Stimulated activated naive CD8-positive, alpha-beta T cell treated with anti-CD3 and anti-CD28 coated beads, Interleukin-15, amount 100 ng/mL, for 72 hours (primary cell): ENCODE data around the gene ELAVL1.
"Not testable (repeated sequence)": the region's sequence is repeated elsewhere in the genome, so short reads cannot be mapped to it uniquely, and the experiment has no call there.

Experiments used
- ATAC-seq: fragments of 150-1000 bp; cut with Tn5 transposase; 2 replicates; pipeline ENCODE4 v1.10.0; 2021; ENCODE audit warnings: mild to moderate bottlenecking, moderate library complexity
- DNase-seq, 2 donors: peaks; one replicate each; pipeline ENCODE4 v3.0.0; 2021 to 2022
- H3K27ac Mint-ChIP-seq, 2 donors: one replicate each; pipeline ENCODE4 v1.8.0; 2022; ENCODE audit warnings: mild to moderate bottlenecking in 2 of 2, mixed read lengths in 2 of 2, moderate library complexity in 2 of 2
- H3K27me3 Mint-ChIP-seq: one replicate; pipeline ENCODE4 v1.8.0; 2022; ENCODE audit warnings: mixed read lengths
- H3K4me1 Mint-ChIP-seq: one replicate; pipeline ENCODE4 v1.8.0; 2022; ENCODE audit warnings: mild to moderate bottlenecking, mixed read lengths
- H3K4me3 Mint-ChIP-seq, 2 donors: one replicate each; pipeline ENCODE4 v1.8.0; 2022; ENCODE audit warnings: mild to moderate bottlenecking in 2 of 2, mixed read lengths in 2 of 2, moderate library complexity in 1 of 2
- H3K9me3 Mint-ChIP-seq, 2 donors: one replicate each; pipeline ENCODE4 v1.8.0; 2022; ENCODE audit warnings: mixed read lengths in 2 of 2

The ELAVL1 gene

DNA sequence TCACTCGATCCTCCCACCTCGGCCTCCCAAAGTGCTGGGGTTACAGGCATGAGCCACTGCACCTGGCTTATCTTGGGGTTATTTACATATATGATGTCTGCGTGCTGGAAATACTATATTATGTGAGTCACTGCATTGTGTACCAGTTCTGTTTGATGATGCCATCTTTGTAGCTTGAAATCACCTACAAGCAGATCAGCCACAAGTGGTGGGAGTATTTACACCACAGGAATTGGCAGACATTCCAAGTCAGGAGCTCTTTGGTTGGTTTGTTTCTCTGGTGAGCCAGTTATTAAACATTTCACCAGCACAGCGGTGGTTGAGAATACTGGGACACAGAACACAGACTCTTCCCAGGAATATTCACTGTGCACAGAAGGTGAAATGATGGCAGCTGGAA is 57.5 kb downstream of the ELAVL1 start:
- H3K9me3 Mint-ChIP-seq, result no peaks in the 10 kb centered on the region
- ATAC-seq (no peak), DNase-seq (no peak)
- H3K4me3 Mint-ChIP-seq, result no peak overlapping the region
- no peak overlapping the region for H3K27ac Mint-ChIP-seq
- H3K4me1 Mint-ChIP-seq, result peaks cover 24% of the 10 kb centered on the region
- no peaks in the 10 kb centered on the region for H3K27me3 Mint-ChIP-seq

DNA sequence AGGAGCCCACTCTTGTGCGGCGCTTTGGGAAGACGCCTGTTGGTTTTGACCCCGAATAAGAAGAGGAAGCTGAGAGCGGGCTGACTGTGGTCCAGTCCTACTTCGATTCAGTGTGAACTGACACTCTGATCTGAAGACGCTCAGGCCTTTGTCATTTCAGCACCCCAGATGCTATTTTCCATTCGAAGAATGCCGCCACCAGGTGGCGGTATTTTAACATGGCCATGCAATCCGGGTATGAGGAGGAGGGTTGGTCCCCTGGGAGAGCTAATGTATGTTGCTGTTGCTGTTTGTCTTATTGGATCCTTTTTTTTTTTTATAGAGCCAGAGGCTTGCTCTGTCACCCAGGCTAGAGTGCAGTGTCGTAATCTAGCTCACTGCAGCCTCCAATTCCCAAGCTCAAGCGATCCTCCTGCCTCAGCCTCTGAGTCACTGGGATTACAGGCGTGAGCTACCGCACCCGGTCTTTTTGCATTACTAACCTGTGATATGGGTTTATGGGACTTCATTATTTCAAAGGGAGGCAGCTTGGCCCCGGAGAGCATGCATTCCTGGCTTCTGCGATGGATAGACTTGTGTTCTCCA is 61.2 kb downstream of the ELAVL1 start:
- DNase-seq (peak; percentile 83 to 88), ATAC-seq (peak; percentile 70)
- Mint-ChIP-seq H3K27ac (peak overlapping the region; percentile 98 to 99), H3K27me3 (no peaks in the 10 kb centered on the region), H3K9me3 (no peaks in the 10 kb centered on the region), H3K4me3 (peak overlapping the region; percentile 93 to 96), H3K4me1 (peaks cover 50% of the 10 kb centered on the region)

DNA sequence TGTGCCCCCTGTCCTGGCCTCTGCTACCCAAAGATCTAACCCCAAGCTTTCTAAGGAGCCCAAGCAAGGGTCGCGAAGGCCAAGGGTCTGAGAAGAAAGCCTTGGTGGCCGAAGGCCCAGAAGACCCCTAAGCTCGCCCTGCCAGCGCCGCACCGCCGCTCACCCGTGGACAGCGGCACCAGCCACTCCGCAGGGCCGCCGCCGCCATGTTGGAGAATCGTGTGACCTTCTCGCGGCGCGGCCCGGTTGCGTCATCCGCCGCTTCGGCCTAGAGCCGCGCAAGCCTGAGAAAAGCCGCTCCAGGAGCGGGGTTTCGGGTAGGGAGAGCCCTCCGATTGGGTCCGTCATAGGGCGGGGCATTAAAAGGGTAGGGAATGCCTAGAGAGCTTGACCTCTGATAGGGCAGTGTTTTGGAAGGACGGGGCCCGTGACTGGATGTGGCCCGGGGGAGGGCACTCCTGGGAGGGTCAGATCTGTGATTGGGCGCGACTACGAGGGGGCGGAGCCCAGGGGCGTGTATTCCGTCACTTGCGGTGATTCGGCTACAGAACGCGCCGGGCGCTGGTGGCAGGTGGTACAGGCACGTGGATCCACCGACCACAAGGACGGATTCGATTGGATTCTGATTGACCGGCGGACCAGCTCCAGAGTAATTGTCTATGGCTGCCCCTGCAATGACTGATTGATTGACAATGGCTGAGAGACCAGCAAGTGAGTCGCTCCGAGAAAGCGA is 61.8 kb downstream of the ELAVL1 start, which contains the start of gene TIMM44:
Gene TIMM44, minus strand, starts transcription at position 223 of the 733 bp plus-strand sequence. Its CDS starts 15 bp downstream, at position 208.
- ATAC-seq, result peak; percentile 99
- Mint-ChIP-seq H3K27ac (peak within 1 kb of the TSS; percentile 98 to 99), H3K9me3 (no peaks in the 10 kb centered on the region), H3K4me3 (peak within 1 kb of the TSS; percentile 93 to 96), H3K4me1 (peaks cover 54% of the 10 kb centered on the region), H3K27me3 (no peaks in the 10 kb centered on the region)
- DNase-seq, result peak; percentile 99

DNA sequence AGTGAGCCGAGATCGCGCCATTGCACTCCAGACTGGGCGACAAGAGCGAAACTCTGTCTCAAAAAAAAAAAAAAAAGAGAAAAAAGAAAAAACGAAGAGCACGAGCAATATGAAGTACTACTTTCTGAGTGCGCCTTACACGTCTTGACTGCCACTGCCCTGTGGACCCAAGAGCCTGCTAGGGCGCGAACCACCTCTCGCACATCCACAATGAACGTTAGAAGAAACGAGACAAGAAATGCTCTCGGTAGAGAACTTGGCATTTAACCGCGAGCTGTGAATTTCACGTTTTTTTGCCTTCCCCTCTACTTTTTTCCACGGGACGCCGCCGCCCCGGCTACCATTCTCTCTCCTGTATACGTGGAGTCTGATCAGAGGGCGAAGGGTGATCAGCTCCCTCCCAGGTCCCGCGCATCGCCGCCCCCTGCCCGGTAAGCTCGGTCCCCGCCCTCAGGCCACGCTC is 62.4 kb downstream of the ELAVL1 start:
- Mint-ChIP-seq H3K4me3 (peak overlapping the region; percentile 93 to 96), H3K4me1 (peaks cover 54% of the 10 kb centered on the region), H3K9me3 (no peaks in the 10 kb centered on the region), H3K27me3 (no peaks in the 10 kb centered on the region), H3K27ac (peak overlapping the region; percentile 98 to 99)
- ATAC-seq (peak; percentile 15), DNase-seq (no peak)

DNA sequence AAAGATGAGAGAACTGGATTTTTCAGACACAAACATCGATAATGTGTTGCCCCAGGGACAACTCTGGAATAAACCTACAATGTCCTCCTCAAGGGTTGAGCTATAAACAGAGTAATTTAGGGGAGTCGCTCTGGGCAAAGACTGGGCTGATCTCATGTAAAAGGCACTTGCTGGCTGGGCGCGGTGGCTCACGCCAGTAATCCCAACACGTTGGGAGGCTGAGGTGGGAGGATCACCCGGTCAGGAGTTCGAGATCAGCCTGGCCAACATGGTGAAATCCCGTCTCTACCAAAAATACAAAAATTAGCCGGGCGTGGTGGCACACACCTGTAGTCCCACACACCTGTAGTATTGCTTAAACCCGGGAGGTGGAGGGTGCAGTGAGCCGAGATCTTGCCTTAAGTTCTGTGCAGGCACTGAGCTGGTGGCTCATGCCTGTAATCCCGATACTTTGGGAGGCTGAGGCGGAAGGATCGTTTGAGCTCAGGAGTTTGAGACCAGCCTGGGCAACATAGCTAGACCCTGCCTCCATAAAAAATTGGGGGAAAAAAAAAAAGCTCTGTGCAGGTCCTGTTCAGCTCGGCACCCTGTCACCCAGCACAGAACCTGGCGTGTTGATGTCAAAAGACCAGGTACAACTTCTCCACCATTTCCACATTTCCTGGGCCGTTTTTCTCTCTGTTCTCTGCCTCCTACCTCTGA is 63.4 kb downstream of the ELAVL1 start:
- ATAC-seq (no peak), DNase-seq (no peak)
- no peaks in the 10 kb centered on the region for H3K27me3 Mint-ChIP-seq
- H3K4me1 Mint-ChIP-seq, result peaks cover 54% of the 10 kb centered on the region
- peak overlapping the region; percentile 93 to 96 for H3K4me3 Mint-ChIP-seq
- H3K9me3 Mint-ChIP-seq, result no peaks in the 10 kb centered on the region
- peak overlapping the region in 1 of 2 donors; percentile 99 for H3K27ac Mint-ChIP-seq

DNA sequence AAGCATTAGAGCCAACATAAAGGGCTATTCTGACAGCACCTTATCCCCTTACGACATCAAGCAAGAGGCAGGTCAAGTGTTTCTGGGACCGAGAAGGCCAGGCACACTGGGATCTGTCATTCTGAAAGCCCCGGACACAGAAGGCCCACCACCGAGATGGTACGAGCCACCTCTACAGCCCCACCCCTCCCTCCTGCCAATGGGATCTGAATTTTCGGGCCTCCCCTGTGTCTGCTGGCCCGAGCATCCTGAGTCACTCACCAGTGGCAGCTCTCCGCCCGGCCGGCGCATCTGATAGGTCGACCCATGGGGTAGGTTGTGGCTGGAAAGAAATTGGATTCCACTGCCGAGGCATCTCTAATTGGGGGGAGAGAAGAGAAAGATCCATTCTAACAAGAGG is 64.6 kb downstream of the ELAVL1 start:
- no peaks in the 10 kb centered on the region for H3K9me3 Mint-ChIP-seq
- H3K4me1 Mint-ChIP-seq, result peaks cover 54% of the 10 kb centered on the region
- ATAC-seq (no peak), DNase-seq (no peak)
- no peak overlapping the region for H3K27ac Mint-ChIP-seq
- peak overlapping the region in 1 of 2 donors; percentile 31 for H3K4me3 Mint-ChIP-seq
- no peaks in the 10 kb centered on the region for H3K27me3 Mint-ChIP-seq

DNA sequence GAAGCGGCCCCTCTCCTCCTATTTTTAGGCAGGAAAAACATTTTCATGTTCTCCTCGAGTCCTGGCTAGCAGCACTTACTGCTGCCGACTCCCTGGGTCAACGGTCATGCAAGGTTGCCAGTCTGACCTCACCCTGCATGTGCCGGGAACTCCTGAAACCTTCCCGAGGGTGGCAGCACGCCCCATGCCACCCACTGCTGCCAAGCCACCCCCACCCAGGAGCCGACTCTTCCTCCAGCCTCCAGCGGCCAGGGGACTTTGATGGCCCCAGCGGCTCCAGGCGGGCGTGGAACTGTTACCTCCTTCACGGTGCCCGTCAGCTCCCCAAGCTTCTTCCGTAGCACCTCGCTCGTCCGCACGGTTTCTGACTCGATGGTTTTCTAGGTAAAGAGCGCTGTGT is 70.7 kb downstream of the ELAVL1 start:
- Mint-ChIP-seq H3K27me3 (no peaks in the 10 kb centered on the region), H3K27ac (peak overlapping the region in 1 of 2 donors; percentile 61), H3K4me3 (no peak overlapping the region), H3K4me1 (peaks cover 16% of the 10 kb centered on the region), H3K9me3 (no peaks in the 10 kb centered on the region)
- DNase-seq (no peak), ATAC-seq (no peak)

DNA sequence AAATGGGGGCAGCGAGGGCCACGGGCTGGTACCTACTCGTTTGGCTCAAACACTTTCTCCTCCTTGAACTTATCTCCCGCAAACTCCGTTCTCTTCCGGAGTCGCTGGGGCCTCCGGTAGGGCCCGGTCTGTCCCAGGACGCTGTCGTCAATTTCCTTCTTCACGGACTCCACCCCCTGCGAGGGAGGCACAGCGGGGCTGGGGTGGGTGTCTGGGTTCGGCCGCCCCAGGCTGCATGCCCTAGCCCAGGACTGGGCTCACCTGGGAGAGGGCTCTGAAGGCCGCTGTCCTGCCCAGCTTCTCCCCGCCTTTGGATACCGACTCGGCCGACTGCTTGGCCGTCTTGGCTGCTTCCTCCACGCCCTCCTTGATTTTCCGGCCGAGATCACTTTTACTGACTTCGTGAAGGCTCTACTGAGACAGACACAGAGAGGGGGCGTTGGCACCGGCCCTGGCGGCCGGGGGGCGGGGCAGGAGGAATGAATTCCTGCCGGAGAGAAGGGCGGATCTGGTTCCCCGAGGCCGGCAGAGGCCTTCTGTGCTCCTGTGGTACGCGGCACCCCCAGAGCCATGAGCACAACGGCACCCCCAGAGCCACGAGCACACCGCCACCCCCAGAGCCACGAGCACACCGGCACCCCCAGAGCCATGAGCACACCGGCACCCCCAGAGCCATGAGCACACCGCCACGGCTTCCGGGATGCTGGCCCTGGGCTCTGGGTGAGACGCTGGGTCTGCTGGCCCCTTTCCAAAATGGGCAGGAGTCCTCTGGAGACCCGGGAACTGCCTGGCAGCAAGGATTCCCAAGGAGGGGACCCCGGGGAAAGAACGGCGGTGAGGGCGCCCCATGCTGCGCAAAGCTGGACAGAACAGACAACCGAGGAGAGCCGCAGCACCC is 71.4 kb downstream of the ELAVL1 start:
- H3K4me3 Mint-ChIP-seq, result no peak overlapping the region
- no peaks in the 10 kb centered on the region for H3K9me3 Mint-ChIP-seq
- H3K4me1 Mint-ChIP-seq, result peaks cover 23% of the 10 kb centered on the region
- no peaks in the 10 kb centered on the region for H3K27me3 Mint-ChIP-seq
- no peak for ATAC-seq
- peak overlapping the region in 1 of 2 donors; percentile 83 for H3K27ac Mint-ChIP-seq
- DNase-seq, result no peak

DNA sequence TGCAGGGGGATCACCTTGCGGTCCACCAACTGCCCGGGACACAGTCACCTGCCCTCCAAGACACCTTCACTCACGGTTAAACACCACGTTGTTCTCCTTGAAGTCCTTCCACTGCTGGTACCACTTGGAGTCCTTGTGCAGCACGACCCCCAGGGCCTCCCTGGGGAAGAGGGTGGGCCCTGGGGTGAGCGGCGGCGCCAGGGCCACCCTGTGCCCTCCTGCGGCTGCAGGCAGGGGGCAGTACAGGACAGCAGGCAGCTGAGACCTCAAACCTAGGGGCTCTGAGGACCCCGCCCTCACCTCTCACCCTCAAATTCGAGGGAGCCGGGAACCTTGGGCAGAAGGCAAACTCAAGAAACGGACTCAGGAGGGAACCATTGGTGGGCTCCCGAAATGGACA is 72.0 kb downstream of the ELAVL1 start:
- Mint-ChIP-seq H3K27me3 (no peaks in the 10 kb centered on the region), H3K9me3 (no peaks in the 10 kb centered on the region), H3K4me1 (peaks cover 26% of the 10 kb centered on the region), H3K4me3 (no peak overlapping the region), H3K27ac (no peak overlapping the region)
- ATAC-seq, result no peak
- DNase-seq, result no peak

- peaks cover 31% of the 10 kb centered on the region for H3K4me1 Mint-ChIP-seq
- H3K27me3 Mint-ChIP-seq, result no peaks in the 10 kb centered on the region
- DNase-seq (no peak), ATAC-seq (no peak)
- H3K27ac Mint-ChIP-seq, result no peak overlapping the region
- no peak overlapping the region for H3K4me3 Mint-ChIP-seq
- H3K9me3 Mint-ChIP-seq, result no peaks in the 10 kb centered on the region
Measured at GRCh38 chr19:7932930-7933300, 72.5 kb downstream of the ELAVL1 start.

GRCh38 chr19:7932276-7932929 is 73.0 kb downstream of the ELAVL1 start:
- Mint-ChIP-seq H3K27me3 (no peaks in the 10 kb centered on the region), H3K4me3 (no peak overlapping the region), H3K27ac (no peak overlapping the region), H3K9me3 (no peaks in the 10 kb centered on the region), H3K4me1 (peaks cover 34% of the 10 kb centered on the region)
- DNase-seq (no peak), ATAC-seq (no peak)

- Mint-ChIP-seq H3K9me3 (no peaks in the 10 kb centered on the region), H3K4me1 (peaks cover 38% of the 10 kb centered on the region), H3K27ac (no peak overlapping the region), H3K27me3 (no peaks in the 10 kb centered on the region), H3K4me3 (no peak overlapping the region)
- ATAC-seq, result no peak
- no peak for DNase-seq
Measured at GRCh38 chr19:7931221-7932061, 74.0 kb downstream of the ELAVL1 start.

GRCh38 chr19:7930765-7931164 is 74.7 kb downstream of the ELAVL1 start:
- Mint-ChIP-seq H3K4me3 (no peak overlapping the region), H3K27me3 (no peaks in the 10 kb centered on the region), H3K4me1 (peaks cover 42% of the 10 kb centered on the region), H3K27ac (peak overlapping the region in 1 of 2 donors; percentile 48), H3K9me3 (no peaks in the 10 kb centered on the region)
- DNase-seq (no peak), ATAC-seq (no peak)

GRCh38 chr19:7930030-7930429 is 75.4 kb downstream of the ELAVL1 start:
- not testable (repeated sequence) for H3K9me3 Mint-ChIP-seq, H3K27me3 Mint-ChIP-seq, ATAC-seq, H3K4me3 Mint-ChIP-seq, DNase-seq
- Mint-ChIP-seq H3K4me1 (peaks cover 46% of the 10 kb centered on the region), H3K27ac (peak overlapping the region in 1 of 2 donors; percentile 48)
